Tibial nerve (tissue), 4 donors: ENCODE data around the gene EFCAB8.

Experiments used
- CTCF ChIP-seq, 5 experiments: fragments of 200-600 bp in 3 of 5; fragments of 450-650 bp in 2 of 5; sonication (generic) in 3 of 5; IDR thresholded peaks; one replicate each; pipeline ENCODE4 v1.5.1; 2016 to 2019; ENCODE audit warnings: antibody characterized with exemption in 5 of 5, mild to moderate bottlenecking in 3 of 5, moderate library complexity in 2 of 5
- EP300 ChIP-seq, 2 donors: sonication (generic); formaldehyde crosslinking; IDR thresholded peaks; one replicate each; pipeline ENCODE4 v1.6.1; 2017; ENCODE audit warnings: antibody characterized with exemption in 2 of 2, mild to moderate bottlenecking in 1 of 2
- POLR2A ChIP-seq, 2 donors: fragments of 450-650 bp; IDR thresholded peaks; one replicate each; pipeline ENCODE4 v1.6.1; 2017; ENCODE audit warnings: antibody characterized with exemption in 2 of 2, mild to moderate bottlenecking in 2 of 2, moderate library complexity in 2 of 2

GRCh38 chr20:32979201-32979998 is 120.7 kb downstream of the EFCAB8 start:
- no peak for TF ChIP-seq POLR2A (IDR thresholded peaks at IDR 0.05)
- no peak for TF ChIP-seq CTCF (IDR thresholded peaks at IDR 0.05)
- TF ChIP-seq EP300 (IDR thresholded peaks at IDR 0.05), result no peak
